GM21515 (cell line): ENCODE data around the gene SOCS3.
A peak's percentile ranks its signal among the peaks of the same experiment; 100 is the strongest.

Experiments
- ATAC-seq: cut with Tn5 transposase; IDR thresholded peaks from one replicate; pipeline ENCODE4 v1.9.1; 2021; ENCODE audit not compliant: unreplicated experiment

SOCS3 gene

DNA sequence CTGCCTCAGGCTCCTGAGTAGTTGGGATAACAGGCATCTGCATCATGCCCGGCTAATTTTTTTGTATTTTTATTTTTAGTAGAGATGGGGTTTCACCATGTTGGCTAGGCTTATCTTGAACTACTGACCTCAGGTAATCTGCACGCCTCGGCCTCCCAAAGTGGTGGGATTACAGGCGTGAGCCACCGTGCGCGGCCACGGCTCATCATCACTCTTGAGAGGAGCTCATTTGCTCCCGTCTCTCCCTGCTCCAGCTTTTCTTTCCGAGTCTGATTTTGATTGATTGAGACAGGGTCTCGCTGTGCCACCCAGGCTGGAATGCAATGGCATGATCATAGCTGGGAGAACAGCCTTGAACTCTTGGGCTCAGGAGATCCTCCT is 31.2 kb upstream of the SOCS3 start:
- no peak for ATAC-seq

DNA sequence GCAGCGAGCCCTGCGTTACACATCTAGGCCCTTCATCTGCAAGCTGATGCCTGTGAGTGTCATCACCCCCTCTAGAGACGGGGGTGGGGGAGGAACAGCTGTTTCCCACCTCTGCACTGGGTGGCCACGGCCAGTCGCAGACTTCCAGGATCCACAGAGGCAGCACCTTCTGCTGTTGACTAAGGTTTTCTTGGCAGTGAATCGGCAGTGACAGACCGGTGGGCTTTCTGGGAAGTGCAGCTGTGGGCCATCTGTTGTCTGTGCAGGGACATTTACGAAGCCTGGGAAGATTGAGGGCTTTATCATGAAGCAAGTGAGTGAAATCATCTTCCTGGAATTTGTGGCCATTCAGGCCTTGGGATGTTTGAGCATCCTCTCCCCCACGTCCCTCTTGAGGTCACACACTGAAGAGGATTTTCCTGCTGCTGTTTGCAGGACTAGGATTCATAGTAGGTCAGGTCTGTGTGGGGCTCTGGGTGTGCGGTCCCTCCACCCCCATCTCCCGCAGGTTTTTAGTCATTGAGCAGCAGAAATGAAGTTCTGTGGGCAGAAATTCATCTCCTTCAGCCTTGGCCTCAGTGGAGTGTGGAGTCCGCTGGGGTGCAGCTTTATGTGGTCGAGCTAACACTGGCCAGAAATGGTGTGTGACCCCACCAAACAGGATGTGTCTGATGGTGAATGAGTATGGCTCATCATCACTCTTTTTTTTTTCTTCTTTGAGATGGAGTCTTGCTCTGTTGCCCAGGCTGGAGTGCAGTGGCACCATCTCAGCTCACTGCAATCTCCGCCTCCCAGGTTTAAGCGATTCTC is 30.6 kb upstream of the SOCS3 start:
- no peak for ATAC-seq

DNA sequence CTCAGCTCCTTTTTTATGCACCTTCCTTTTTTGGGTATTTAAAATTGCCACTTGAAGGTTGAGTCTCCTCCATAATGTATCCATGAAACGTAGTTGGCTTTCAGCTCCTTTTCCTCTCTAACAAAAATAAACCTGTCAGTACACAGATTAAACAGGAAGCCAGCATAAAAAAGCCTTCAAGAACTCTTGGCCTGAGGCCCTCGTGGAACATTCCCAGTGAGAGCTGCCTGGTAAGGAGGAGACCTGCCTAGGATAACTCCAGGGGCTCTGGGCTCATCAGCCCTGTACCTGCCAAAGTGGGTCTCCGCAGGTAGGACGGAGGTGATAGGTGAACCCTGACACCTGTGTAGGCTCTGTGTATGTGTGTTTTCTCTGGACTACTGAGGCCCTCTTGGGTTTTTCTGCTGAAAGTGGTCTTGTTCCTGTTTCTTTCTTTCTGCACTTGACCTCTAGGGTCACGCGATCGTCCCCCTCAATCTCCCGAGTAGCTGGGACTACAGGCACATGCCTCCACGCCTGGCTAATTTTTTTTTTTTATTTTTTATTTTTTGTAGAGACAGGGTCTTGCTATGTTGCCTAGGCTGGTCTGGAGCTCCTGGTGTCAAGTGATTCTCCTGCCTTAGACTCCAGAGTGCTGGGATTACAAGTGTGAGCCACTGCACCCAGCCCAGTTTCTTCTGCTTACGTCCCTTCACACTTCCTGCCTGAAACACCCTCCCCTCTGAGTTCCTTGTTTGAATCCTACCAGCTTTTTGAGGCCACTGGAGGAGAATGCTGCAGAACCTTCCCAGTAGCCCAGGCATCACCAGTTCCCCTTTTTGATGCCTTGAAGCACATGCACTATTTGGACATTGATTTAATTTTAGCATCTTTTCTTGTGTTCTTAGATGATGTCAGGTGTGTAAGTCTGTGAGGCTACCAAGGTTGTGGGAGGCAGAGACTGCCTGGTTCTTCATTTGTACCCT is 28.4 kb upstream of the SOCS3 start:
- ATAC-seq, result no peak

DNA sequence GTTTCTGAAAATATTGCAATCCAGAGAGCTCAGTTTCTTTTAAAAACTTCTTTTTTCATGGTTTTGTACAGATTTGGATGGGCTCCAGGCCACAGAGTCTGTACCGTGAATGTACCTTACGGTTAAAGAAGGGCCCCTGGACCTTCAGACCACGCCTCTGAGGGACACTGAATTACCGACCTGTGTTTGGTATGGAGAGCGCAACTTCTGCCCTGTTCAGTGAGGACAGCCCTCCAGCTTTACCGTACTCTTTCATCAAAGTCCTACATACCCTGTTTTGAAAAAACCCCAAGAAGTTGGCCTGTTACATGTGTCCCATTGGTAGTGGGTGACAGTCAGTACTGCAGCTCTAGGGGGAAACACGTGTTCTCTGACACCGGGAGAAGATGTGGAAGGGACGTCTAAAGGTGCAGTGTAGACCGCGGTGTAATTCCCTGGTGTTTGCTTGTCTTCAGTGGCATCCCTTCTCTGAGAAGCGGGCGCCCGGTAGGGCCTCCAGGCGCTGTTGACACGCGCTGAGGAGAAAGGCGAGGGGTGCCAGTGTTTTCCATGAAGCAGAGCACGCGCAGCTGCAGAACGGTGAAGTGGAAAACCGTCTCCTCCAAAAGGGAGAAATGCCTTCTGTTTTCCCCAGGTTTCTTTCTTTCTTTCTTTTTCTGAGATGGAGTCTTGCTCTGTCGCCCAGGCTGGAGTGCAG is 24.8 kb upstream of the SOCS3 start:
- peak; percentile 17 for ATAC-seq

DNA sequence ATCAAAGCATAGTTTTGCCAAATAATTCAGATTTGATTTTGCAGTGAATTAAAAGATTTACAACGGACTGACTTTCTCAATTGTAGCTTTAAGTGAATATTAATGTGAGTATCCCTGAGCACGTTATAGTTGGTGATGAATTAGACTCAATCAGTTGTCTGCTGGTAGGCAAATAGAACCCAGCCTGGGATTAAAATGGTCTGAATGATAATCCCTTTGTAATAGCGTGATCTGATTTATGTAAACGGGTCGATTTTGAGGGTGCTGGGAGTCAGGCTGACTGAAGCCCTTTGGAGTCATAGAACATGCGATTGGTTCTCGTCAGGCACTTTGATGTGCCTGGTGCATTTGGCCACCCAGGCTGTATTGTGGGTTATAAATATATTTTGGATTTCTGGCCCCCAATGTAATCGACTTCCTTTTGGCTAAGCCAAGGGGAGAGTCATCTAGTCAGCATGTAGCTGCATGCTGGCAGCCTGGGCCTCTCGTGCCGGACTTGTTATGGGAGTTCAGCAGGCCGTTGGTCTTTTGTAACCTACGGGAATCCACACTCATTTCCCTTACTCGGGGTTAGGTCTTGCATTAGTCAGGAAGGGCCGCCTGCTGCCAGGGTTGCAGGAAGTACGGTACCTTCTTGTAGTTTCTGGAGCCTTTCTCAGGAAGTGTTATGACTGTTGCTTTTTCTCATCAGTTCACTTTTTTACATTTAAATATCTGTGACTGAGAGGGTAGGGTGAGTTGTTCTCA is 24.0 kb upstream of the SOCS3 start:
- peak; percentile 36 for ATAC-seq

DNA sequence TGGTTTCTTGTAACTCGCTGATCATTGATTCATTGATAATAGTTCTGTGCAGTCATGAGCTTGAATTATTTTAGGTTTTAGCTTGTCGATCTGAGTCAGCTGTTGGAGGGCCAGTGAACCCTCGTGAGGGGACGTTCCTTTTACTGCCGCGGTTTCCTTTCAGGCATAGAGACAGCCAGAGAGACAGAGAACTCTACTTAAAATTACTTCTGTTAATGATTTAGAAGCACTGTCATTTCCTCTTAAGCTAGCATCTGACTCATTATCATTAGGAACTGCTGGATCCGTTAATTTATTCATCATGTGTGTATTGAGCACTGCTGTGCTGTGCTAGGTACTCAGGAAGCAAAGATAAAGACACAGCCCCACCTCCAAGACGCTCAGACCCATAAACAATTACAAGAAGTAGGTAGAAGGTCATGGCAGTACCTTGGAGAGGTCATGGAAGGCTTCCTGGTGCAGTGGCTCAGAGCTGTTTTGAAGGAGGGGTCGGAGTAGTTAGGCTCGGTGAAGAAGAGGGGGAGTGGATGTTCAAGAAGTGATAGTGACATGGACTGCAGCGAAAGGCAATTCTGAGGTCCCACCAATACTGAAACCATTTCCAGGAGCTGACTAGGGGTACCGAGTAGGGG is 21.8 kb upstream of the SOCS3 start:
- ATAC-seq, result no peak

DNA sequence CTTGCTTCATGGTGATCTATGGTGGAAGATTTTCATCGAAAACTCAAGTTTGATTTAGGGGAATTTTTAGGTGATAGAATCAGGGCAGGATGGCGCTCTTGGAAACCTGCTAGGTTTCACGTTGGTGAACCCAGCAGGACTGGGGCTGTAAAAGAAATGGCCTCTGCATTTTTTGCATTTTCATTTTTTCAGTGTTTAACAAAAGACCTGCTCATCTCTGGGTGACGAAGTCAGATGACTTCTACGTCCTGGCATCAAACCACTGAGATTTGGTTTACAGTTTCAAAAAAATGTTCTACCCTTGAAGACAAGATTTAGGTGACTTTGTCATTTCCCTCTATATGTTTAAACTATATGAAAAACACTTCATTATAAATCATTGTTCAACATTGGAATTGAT is 20.5 kb upstream of the SOCS3 start:
- no peak for ATAC-seq

DNA sequence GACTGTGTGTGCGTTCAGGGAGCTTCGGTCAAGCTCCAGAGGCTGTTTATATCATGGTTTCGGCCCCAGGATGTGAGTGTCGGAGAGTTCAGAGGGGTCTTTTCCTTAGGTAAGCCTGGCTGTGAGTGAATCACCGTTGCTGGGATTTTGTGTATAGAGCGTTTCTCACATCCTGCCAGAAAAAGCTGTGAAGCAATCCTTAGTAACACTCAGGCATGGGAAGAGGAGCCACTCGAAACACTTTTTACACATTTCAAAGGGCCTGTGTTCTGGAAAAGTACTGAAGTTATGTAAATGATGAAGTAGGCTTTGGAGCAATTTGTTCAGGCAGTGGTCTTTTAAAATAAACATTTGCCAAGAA is 19.2 kb upstream of the SOCS3 start:
- no peak for ATAC-seq

DNA sequence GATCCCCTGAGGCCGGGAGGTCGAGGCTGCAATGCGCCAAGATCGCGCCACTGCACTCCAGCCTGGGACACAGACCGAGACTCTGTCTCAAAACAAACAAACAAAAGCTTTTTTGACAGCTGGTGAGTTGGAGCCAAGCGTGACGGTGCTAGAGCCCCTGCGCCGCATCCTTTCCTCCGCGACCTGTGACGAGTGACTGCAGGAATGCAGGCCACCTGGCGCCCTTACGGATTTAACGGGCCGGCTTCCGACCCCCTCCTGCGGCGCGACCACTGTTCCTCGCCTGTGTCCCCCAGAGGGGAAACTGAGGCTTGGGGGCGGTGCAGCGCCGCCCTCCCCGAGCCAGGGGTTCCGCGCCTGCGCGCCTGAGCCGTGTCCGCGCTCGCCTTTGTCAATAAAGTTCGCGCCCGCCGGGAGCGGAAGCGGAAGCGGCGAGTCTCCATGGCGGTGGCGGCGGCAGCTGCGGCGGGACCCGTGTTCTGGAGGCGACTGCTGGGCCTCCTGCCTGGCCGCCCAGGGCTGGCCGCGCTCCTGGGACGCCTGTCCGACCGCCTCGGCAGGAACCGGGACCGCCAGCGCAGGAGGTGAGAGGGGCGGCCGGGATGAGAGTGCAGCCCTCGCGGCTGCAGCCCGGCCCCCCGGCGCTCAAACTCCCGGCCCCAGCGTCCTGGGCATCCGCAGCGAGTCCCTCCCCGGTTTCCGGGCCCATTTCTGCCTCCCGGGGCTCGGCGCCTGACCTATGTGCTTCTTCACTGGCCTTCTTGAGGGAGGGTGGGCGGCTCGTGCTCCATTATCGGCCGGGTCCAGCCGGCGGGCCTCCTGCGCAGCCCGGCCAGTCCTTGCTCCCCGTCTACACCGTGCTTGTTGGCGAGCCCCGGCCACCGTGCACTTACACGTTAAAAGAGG is 18.6 kb upstream of the SOCS3 start, which contains the start of gene PGS1:
Gene PGS1, plus strand, starts transcription at position 425 of the 906 bp plus-strand sequence. Its CDS starts 17 bp downstream, at position 442.
- ATAC-seq, result peak; percentile 46

DNA sequence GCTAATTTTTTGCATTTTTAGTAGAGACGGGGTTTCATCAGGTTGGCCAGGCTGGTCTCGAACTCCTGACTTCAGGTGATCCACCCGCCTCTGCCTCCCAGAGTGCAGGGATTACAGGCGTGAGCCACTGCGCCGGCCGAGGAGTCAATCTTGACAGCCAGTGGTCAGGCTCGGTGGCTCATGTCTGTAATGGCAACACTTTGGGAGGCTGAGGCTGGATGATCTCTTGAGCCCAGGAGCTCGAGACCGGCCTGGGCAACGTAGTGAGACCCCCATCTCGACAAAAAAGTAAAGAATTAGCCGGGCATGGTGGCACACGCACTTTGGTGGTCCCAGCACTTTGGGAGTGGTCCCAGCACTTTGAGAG is 18.0 kb upstream of the SOCS3 start:
- ATAC-seq, result no peak

DNA sequence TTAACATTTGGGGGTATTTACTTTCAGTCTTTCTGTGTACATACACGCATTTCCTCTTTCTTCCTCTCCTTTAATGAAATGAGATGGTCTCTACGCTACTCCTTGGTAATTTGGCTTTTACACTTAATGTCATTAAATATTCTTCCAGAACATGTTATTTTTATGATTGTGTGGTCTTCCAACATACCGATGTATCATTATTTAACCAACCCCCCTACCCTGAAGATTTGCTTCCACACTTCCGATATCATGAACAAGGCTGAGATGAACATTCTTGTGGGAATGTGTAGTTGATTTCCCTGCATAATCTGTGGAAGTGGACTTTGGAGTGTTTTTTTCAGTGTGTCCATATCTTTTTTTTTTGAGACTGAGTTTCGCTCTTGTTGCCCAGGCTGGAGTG is 16.3 kb upstream of the SOCS3 start:
- no peak for ATAC-seq

DNA sequence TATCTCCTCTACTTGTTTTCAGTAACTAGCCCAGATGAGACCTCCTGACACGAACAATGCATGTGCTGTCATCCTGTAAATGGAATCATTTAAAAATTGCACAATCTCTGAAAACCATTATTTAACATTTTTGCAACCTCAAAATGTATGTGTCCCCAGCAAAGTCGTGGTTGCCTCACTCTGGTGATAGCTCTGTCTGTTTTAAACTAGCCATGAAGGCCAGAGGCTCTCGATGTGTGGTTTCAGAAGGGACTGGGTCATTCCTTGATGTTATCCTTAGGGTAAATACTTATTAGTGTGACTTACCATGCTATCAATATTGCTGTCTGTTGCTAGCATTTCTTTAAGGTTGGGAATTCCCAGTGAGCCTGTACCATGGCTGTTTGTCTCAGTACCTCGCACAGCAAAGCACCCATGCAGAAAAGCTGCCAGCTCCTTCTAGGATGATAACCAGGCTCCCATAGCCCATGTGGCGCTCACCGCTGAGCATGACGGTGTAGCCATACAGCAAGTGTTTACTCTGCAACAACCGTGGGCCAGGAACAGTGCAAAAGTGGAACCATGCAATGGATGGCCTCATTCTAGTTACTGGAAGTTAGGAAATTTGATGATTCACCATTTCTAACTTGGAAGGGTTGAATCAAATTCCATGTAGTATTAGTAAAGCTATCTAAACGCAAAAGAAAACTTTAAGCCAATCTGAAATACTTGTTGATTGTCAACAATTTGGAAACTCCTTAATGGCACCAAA is 15.7 kb upstream of the SOCS3 start:
- ATAC-seq, result no peak

DNA sequence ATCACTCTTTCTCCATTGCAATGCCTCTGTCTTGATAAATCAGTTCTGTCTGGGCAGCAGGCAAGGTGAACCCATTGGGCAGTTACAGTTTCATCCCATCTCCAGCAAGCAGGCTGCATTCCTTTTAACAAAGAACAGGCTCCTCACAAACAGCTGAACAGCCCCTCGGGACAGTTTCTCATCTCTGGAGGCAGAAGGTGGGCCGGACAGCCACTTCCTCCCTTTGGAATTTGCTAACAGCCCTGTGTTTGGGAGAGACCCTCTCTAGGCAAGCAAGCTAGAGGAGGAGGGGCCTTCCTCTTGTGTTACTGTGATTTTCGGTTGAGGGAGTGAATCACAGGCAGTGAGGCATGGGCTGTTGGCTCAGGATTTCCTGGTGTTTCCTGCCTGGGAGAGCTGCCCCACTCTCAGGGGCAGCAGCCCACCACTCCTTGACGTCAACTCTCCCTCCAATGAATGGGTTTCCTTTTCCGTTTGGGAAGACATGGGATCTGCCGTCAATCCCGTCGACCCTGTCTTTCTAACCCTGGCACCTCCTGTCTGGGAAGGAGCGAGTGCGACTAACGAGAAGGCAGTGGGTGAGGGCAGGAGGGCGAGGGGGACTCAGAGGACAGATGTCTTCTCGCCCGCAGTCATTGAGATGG is 14.9 kb upstream of the SOCS3 start:
- no peak for ATAC-seq

DNA sequence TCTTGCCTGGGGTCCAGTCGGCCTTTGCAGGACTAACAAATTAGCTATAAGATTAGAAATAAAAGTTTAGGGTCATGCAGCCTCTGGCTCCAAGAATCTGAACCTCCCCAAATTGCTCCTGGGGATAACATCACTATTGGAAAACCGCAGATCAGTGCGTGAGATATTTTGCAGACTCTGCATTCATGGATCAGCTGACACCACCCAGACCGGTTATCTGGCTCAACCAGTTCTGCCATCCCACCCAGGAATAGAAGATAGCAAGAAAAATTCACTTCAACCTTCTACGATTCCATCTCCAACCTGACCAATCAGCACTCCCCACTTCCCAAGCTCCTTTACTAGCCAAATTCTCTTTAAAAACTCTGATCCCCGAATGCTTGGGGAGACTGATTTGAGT is 14.3 kb upstream of the SOCS3 start:
- ATAC-seq, result no peak

DNA sequence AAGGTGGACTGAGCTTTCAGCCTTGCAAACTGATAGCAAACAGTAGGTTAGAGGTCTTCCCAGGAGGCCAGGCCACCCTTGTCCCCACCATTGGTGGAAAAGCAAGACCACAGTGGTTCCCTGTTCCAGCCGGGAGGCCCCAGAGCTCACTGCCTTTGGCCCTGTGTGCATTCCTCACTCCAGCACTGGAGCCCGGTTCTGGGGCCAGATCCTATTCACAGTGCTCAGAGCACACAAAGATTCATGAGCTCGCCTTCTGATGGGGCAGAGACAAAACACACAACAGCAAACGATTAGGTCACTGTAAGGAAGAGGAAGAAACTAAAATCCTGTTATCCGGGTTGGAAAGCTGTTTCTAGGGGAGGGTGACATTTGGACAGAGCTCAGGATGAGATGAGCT is 13.0 kb upstream of the SOCS3 start:
- no peak for ATAC-seq

DNA sequence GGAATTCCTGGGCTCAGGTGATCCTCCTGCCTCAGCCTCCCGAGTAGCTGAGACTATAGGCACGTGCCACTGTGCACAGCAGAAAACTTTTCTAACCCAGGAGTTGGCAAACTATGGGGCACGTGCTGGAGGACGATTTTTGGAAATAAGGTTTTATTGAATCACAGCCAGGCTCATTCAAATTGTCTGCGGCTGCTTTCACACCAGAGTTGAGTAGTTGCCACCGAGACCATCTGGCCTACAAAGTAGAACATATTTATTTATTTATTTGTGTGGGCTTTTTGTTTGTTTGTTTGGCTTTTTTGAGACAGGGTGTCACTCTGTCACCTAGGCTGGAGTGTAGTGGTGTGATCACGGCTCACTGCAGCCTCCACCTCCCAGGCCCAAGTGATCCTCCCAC is 11.2 kb upstream of the SOCS3 start:
- no peak for ATAC-seq

DNA sequence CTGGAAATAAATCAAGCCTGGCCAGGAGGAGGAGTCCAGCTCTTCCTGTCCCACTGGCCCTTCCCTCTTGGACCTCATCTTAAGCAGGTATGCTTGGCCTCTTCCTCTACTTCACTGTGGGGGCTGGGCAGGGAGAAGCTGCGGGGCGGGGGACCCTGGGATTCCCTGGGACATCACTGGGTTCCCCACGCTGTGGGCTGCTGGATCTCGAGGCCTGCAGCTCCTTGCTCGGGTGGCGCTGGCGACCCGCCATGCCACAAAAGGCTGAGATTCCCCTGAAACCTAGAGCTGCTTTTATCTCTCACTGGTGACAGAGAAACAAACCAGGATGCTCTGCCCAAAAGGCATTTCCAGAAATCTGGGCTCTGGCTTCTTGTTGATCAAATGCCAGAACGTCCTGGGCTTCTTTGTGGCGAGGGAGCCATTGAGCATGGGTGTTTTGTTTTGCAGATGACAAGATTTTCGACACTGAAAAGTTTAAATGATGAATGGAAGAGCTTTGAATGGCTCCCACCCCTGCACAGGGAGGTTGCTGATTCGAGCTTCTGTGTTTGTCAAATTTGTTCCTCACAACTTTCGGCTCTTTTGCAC is 10.0 kb upstream of the SOCS3 start:
- no peak for ATAC-seq
